Upper lobe of right lung (tissue), 1 donor: ENCODE measurements around the gene GPC4. TPM values are rescaled to one million over a fixed set of nuclear protein-coding genes. Genes with fewer than 3 reads are reported as not detected.

Source experiments
- ATAC-seq: fragments of 200-7000 bp; cut with Tn5 transposase; one replicate; pipeline ENCODE4 v1.9.1; 2020; ENCODE audit warnings: mild to moderate bottlenecking, moderate library complexity
- DNase-seq: peaks from one replicate; pipeline ENCODE4 v3.0.0-alpha.2; 2020
- H3K27ac ChIP-seq: fragments of 200-600 bp; one replicate; pipeline ENCODE4 v1.8.0; 2022
- H3K27me3 ChIP-seq: fragments of 200-600 bp; one replicate; pipeline ENCODE4 v1.8.0; 2022; ENCODE audit warnings: mild to moderate bottlenecking
- H3K36me3 ChIP-seq: fragments of 200-600 bp; one replicate; pipeline ENCODE4 v1.8.0; 2022
- H3K4me1 ChIP-seq: fragments of 200-600 bp; one replicate; pipeline ENCODE4 v1.8.0; 2022
- H3K4me3 ChIP-seq: fragments of 200-600 bp; one replicate; pipeline ENCODE4 v1.8.0; 2022; ENCODE audit warnings: mild to moderate bottlenecking
- H3K9me3 ChIP-seq: fragments of 200-600 bp; one replicate; pipeline ENCODE4 v1.8.0; 2022
- CTCF ChIP-seq: fragments of 200-600 bp; IDR thresholded peaks from one replicate; pipeline ENCODE4 v1.8.0; 2022; ENCODE audit warnings: antibody characterized with exemption
- intact Hi-C: fragments of 100-400 bp; cut with DNase I; formaldehyde crosslinking; loops from one replicate; pipeline ENCODE4 v1.11.0; 2022
- total RNA-seq: library from RNA; stranded (reverse); fragmentation: NEBNext Ultra II Directional; extraction: Animal tissue kit (Norgen Biotek cat#: 25700); gene quantifications from one replicate; pipeline ENCODE4 v1.2.1, GENCODE V29; 2021
- donor health status: DM: no; HTN: yes; CAD: no; lungs with severe emphysema.

The GPC4 gene
- total RNA-seq, 1 donor from 2014 or later = 55.5 TPM

GRCh38 chrX:133399411-133399810 lies 15.9 kb downstream of the GPC4 start:
- Histone ChIP-seq H3K9me3 (no peaks in the 10 kb centered on the region), H3K4me1 (no peaks in the 10 kb centered on the region), H3K27ac (no peak overlapping the region), H3K27me3 (no peaks in the 10 kb centered on the region), H3K4me3 (no peak overlapping the region), H3K36me3 (no peaks in the 10 kb centered on the region)
- DNase-seq = no peak
- ATAC-seq = no peak
- TF ChIP-seq CTCF = no peak
- intact Hi-C loops = no loop called here

GRCh38 chrX:133394765-133395164 lies 20.5 kb downstream of the GPC4 start:
- Histone ChIP-seq H3K27ac (no peak overlapping the region), H3K9me3 (no peaks in the 10 kb centered on the region), H3K4me3 (no peak overlapping the region), H3K4me1 (no peaks in the 10 kb centered on the region), H3K36me3 (no peaks in the 10 kb centered on the region), H3K27me3 (no peaks in the 10 kb centered on the region)
- no peak for TF ChIP-seq CTCF
- no peak for DNase-seq
- intact Hi-C loops = no loop called here
- ATAC-seq = no peak

- no peak for ATAC-seq
- intact Hi-C loops = no loop called here
- H3K4me3 ChIP-seq = no peak overlapping the region
Observed at GRCh38 chrX:133392671-133393070, 22.6 kb downstream of the GPC4 start.

GRCh38 chrX:133391111-133391510 lies 24.2 kb downstream of the GPC4 start:
- no peak overlapping the region for H3K4me3 ChIP-seq
- no peak for ATAC-seq
- intact Hi-C loops = no loop called here
- no peaks in the 10 kb centered on the region for H3K36me3 ChIP-seq
- H3K27me3 ChIP-seq = no peaks in the 10 kb centered on the region
- H3K4me1 ChIP-seq = no peaks in the 10 kb centered on the region
- no peak overlapping the region for H3K27ac ChIP-seq
- DNase-seq = no peak
- TF ChIP-seq CTCF = no peak
- no peaks in the 10 kb centered on the region for H3K9me3 ChIP-seq

More at GRCh38 chrX:133392671-133393070, 22.6 kb downstream of the GPC4 start:
- no peak for DNase-seq
- Histone ChIP-seq H3K9me3 (no peaks in the 10 kb centered on the region), H3K36me3 (no peaks in the 10 kb centered on the region), H3K27ac (no peak overlapping the region), H3K4me1 (no peaks in the 10 kb centered on the region), H3K27me3 (no peaks in the 10 kb centered on the region)
- TF ChIP-seq CTCF = no peak

- H3K27me3 ChIP-seq = no peaks in the 10 kb centered on the region
- ATAC-seq = no peak
- intact Hi-C loops = no loop called here
Observed at GRCh38 chrX:133390676-133391075, 24.6 kb downstream of the GPC4 start.

More at GRCh38 chrX:133390676-133391075, 24.6 kb downstream of the GPC4 start:
- Histone ChIP-seq H3K27ac (no peak overlapping the region), H3K36me3 (no peaks in the 10 kb centered on the region), H3K4me3 (no peak overlapping the region), H3K9me3 (no peaks in the 10 kb centered on the region), H3K4me1 (no peaks in the 10 kb centered on the region)
- TF ChIP-seq CTCF = no peak
- no peak for DNase-seq
